ENCODE results near the gene HSPBAP1. TPM values are rescaled to one million over a fixed set of nuclear protein-coding genes. Genes with fewer than 3 reads are reported as not detected.

Gene HSPBAP1
- total RNA-seq, 1 experiment from 2014 or later, result 9.8 TPM

GRCh38 chr3:122728186-122728585, 65.4 kb downstream of the HSPBAP1 start:
- Histone ChIP-seq H4K5ac (ENCODE audit: insufficient read length, low read depth, low read length) (no peak overlapping the region), H3K79me2 (ENCODE audit: insufficient read depth, low read length) (no peaks in the 10 kb centered on the region), H4K91ac (ENCODE audit: insufficient read length, low read depth, low read length) (no peak overlapping the region), H3K4me1 (ENCODE audit: insufficient read depth, low read length) (no peaks in the 10 kb centered on the region), H3K23ac (ENCODE audit: insufficient read length, low read depth, low read length) (no peak overlapping the region), H2BK120ac (ENCODE audit: low read depth, low read length, poor library complexity, severe bottlenecking) (no peak overlapping the region), H2BK15ac (ENCODE audit: low read depth, low read length) (no peak overlapping the region), H2AK5ac (ENCODE audit: insufficient read length, low read length) (no peak overlapping the region), H3K18ac (ENCODE audit: insufficient read length, low read depth, low read length) (no peak overlapping the region), H4K8ac (replicated peaks; ENCODE audit: insufficient read length, low read depth, low read length) (no peak overlapping the region), H3K27ac (ENCODE audit: insufficient read length, low read depth, low read length) (no peak overlapping the region), H3K27me3 (ENCODE audit: insufficient read depth, low read length) (no peaks in the 10 kb centered on the region), H3K4ac (ENCODE audit: low read depth, low read length) (no peak overlapping the region), H3K9ac (ENCODE audit: extremely low read depth, insufficient read length, low read length) (no peak overlapping the region), H4K20me1 (ENCODE audit: control insufficient read depth, insufficient read depth, insufficient read length) (no peaks in the 10 kb centered on the region), H2BK20ac (ENCODE audit: low read depth, low read length, poor library complexity, severe bottlenecking) (no peak overlapping the region), H3T11ph (ENCODE audit: low read length) (no peak overlapping the region), H3K56ac (ENCODE audit: insufficient read length, low read depth, low read length) (no peak overlapping the region), H3K79me1 (ENCODE audit: insufficient read depth, low read depth, low read length, poor library complexity, severe bottlenecking) (no peaks in the 10 kb centered on the region), H2BK12ac (ENCODE audit: insufficient read length, low read depth, low read length) (no peak overlapping the region), H3K23me2 (ENCODE audit: insufficient read length, low read depth, low read length, poor library complexity, severe bottlenecking) (no peaks in the 10 kb centered on the region), H3K9me3 (ENCODE audit: control insufficient read depth, low read depth, low read length) (no peaks in the 10 kb centered on the region), H3K14ac (ENCODE audit: insufficient read depth, low read length) (no peak overlapping the region), H2AFZ (ENCODE audit: low read length) (no peak overlapping the region), H2BK5ac (ENCODE audit: insufficient read length, low read length) (no peak overlapping the region), H3K4me2 (ENCODE audit: insufficient read depth, insufficient read length, low read length) (no peak overlapping the region)
- DNase-seq, result no peak
- Mint-ChIP-seq H3K4me3 (no peak overlapping the region), H3K36me3 (ENCODE audit: insufficient read depth in 1 of 3, low read depth in 3 of 3) (peaks cover 12 to 34% (median 28%) of the 10 kb centered on the region in 3 experiments), H3K27ac (no peak overlapping the region), H3K9me3 (peaks cover 30 to 40% of the 10 kb centered on the region in 2 experiments), H3K27me3 (ENCODE audit: low read depth) (no peaks in the 10 kb centered on the region), H3K4me1 (peaks cover 8 to 9% of the 10 kb centered on the region in 2 experiments)
- TF ChIP-seq CTCF (conservative IDR thresholded peaks at IDR 0.05), result no peak
- WGBS (ENCODE audit: extremely low coverage, insufficient read length, low lambda C conversion rate), result no CpG with 5 or more reads among the region's 3 CpGs

Measured in H9 (cell line).